ENCODE data around the gene SCFD1.

DNA sequence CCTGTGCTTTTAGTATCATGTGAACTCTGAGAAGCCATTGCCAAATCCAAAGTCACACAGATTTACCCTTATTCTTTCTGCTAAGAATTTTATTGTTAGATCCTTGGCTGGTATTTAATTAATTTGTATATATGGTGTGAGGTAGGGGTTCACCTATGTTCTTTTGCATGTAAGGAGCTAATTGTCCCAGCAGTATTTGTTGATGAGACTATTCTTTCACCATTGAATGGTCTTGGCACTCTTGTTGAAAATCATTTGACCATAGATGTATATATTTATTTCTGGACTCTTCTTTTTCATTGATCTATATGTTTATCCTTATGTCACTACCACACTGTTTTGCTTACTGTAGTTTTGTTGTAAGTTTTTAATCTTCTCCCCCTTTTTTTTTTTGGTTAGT lies 36.9 kb upstream of the SCFD1 start:
- TF ChIP-seq, protein P1, sequence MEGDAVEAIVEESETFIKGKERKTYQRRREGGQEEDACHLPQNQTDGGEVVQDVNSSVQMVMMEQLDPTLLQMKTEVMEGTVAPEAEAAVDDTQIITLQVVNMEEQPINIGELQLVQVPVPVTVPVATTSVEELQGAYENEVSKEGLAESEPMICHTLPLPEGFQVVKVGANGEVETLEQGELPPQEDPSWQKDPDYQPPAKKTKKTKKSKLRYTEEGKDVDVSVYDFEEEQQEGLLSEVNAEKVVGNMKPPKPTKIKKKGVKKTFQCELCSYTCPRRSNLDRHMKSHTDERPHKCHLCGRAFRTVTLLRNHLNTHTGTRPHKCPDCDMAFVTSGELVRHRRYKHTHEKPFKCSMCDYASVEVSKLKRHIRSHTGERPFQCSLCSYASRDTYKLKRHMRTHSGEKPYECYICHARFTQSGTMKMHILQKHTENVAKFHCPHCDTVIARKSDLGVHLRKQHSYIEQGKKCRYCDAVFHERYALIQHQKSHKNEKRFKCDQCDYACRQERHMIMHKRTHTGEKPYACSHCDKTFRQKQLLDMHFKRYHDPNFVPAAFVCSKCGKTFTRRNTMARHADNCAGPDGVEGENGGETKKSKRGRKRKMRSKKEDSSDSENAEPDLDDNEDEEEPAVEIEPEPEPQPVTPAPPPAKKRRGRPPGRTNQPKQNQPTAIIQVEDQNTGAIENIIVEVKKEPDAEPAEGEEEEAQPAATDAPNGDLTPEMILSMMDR (IDR thresholded peaks at IDR 0.05; ENCODE audit: low read depth, low read length, missing input control): no peak
- TF ChIP-seq FOXA1 (IDR thresholded peaks at IDR 0.05): no peak
- TF ChIP-seq, protein P2, sequence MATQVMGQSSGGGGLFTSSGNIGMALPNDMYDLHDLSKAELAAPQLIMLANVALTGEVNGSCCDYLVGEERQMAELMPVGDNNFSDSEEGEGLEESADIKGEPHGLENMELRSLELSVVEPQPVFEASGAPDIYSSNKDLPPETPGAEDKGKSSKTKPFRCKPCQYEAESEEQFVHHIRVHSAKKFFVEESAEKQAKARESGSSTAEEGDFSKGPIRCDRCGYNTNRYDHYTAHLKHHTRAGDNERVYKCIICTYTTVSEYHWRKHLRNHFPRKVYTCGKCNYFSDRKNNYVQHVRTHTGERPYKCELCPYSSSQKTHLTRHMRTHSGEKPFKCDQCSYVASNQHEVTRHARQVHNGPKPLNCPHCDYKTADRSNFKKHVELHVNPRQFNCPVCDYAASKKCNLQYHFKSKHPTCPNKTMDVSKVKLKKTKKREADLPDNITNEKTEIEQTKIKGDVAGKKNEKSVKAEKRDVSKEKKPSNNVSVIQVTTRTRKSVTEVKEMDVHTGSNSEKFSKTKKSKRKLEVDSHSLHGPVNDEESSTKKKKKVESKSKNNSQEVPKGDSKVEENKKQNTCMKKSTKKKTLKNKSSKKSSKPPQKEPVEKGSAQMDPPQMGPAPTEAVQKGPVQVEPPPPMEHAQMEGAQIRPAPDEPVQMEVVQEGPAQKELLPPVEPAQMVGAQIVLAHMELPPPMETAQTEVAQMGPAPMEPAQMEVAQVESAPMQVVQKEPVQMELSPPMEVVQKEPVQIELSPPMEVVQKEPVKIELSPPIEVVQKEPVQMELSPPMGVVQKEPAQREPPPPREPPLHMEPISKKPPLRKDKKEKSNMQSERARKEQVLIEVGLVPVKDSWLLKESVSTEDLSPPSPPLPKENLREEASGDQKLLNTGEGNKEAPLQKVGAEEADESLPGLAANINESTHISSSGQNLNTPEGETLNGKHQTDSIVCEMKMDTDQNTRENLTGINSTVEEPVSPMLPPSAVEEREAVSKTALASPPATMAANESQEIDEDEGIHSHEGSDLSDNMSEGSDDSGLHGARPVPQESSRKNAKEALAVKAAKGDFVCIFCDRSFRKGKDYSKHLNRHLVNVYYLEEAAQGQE (IDR thresholded peaks at IDR 0.05): no peak
- no peak for TF ChIP-seq SP1 (IDR thresholded peaks at IDR 0.05)
- no peak for TF ChIP-seq RAD21 (IDR thresholded peaks at IDR 0.05)
- no peak for TF ChIP-seq YY1 (IDR thresholded peaks at IDR 0.05)
- TF ChIP-seq, protein P3, sequence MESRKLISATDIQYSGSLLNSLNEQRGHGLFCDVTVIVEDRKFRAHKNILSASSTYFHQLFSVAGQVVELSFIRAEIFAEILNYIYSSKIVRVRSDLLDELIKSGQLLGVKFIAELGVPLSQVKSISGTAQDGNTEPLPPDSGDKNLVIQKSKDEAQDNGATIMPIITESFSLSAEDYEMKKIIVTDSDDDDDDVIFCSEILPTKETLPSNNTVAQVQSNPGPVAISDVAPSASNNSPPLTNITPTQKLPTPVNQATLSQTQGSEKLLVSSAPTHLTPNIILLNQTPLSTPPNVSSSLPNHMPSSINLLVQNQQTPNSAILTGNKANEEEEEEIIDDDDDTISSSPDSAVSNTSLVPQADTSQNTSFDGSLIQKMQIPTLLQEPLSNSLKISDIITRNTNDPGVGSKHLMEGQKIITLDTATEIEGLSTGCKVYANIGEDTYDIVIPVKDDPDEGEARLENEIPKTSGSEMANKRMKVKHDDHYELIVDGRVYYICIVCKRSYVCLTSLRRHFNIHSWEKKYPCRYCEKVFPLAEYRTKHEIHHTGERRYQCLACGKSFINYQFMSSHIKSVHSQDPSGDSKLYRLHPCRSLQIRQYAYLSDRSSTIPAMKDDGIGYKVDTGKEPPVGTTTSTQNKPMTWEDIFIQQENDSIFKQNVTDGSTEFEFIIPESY (IDR thresholded peaks at IDR 0.05): no peak
- no peak for TF ChIP-seq JUND (IDR thresholded peaks at IDR 0.05)
- TF ChIP-seq, protein P4, sequence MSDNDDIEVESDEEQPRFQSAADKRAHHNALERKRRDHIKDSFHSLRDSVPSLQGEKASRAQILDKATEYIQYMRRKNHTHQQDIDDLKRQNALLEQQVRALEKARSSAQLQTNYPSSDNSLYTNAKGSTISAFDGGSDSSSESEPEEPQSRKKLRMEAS (IDR thresholded peaks at IDR 0.05): no peak
- no peak for TF ChIP-seq EGR1 (IDR thresholded peaks at IDR 0.05; ENCODE audit: low read depth in 2 of 2)
